Measurements from ENCODE around the gene GPR137C.

Gene GPR137C

DNA sequence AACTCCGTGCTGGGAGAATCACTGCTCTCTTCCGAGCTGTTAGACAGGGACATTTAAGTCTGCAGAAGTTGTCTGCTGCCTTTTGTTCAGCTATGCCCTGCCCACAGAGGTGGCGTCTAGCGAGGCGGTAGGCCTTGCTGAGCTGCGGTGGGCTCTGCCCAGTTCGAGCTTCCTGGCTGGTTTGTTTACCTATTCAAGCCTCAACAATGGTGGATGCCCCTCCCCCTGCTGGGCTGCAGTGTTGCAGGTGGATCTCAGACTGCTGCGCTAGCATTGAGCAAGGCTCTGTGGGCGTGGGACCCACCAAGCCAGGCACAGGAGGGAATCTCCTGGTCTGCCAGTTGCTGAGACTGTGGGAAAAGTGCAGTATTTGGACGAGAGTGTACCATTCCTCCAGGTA is 43.7 kb downstream of the GPR137C start:
- no peak for DNase-seq
- Histone ChIP-seq H3K27ac (no peak overlapping the region), H3K4me3 (no peak overlapping the region), H3K4me1 (no peaks in the 10 kb centered on the region), H3K9me3 (peaks cover 0 to 6% (median 4%) of the 10 kb centered on the region in 3 donors), H3K27me3 (no peaks in the 10 kb centered on the region), H3K36me3 (no peaks in the 10 kb centered on the region)
- TF ChIP-seq, protein P1, sequence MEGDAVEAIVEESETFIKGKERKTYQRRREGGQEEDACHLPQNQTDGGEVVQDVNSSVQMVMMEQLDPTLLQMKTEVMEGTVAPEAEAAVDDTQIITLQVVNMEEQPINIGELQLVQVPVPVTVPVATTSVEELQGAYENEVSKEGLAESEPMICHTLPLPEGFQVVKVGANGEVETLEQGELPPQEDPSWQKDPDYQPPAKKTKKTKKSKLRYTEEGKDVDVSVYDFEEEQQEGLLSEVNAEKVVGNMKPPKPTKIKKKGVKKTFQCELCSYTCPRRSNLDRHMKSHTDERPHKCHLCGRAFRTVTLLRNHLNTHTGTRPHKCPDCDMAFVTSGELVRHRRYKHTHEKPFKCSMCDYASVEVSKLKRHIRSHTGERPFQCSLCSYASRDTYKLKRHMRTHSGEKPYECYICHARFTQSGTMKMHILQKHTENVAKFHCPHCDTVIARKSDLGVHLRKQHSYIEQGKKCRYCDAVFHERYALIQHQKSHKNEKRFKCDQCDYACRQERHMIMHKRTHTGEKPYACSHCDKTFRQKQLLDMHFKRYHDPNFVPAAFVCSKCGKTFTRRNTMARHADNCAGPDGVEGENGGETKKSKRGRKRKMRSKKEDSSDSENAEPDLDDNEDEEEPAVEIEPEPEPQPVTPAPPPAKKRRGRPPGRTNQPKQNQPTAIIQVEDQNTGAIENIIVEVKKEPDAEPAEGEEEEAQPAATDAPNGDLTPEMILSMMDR (IDR thresholded peaks at IDR 0.05) = no peak
- intact Hi-C loops (cut with DNase I; ENCODE audit: low total_unique reads) = no loop called here

DNA sequence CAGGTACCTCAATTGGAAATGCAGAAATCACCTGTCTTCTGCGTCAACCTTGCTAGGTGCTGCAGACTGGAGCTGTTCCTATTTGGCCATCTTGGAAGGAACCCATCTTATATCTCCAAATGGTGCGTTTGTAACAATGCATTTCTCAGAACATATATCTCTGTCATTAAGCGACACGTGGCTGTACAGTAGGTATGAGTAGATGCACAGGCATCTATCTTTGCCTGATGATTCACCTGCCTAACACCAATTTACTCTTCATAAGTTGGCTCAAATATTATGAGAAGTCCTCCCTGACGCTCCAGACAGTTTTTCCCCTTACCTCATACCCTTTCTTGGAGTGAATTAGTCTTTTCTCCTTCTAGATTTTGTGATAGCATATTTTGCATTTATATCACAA is 44.2 kb downstream of the GPR137C start:
- DNase-seq = no peak
- no peaks in the 10 kb centered on the region for H3K27me3 ChIP-seq
- H3K9me3 ChIP-seq = peaks cover 0 to 6% (median 4%) of the 10 kb centered on the region in 3 donors
- no peaks in the 10 kb centered on the region for H3K4me1 ChIP-seq
- H3K27ac ChIP-seq = no peak overlapping the region
- H3K36me3 ChIP-seq = no peaks in the 10 kb centered on the region
- no peak overlapping the region for H3K4me3 ChIP-seq
- TF ChIP-seq, protein P1 (IDR thresholded peaks at IDR 0.05) = no peak
- intact Hi-C loops (cut with DNase I; ENCODE audit: low total_unique reads) = no loop called here

DNA sequence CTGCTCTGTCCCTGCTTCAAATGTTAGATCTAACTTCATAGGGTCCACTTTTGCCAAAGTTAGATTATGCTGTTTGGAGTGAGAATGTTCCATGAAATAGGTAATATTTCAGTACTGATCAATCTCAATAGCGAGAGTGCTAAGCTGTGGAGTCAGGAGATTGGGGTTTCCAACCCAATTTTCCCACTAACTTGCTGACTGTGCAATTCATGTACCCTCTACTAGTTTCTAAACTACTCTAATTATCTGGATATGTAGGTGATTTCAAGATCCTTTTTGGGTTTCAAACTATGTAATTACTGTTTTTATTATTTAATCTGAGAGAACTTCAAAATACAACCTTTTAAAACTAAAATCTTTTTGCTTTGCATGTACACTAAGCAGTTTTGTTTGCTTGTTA is 45.9 kb downstream of the GPR137C start:
- no peaks in the 10 kb centered on the region for H3K36me3 ChIP-seq
- intact Hi-C loops (cut with DNase I; ENCODE audit: low total_unique reads) = no loop called here
- DNase-seq = no peak
- H3K27ac ChIP-seq = no peak overlapping the region
- no peak overlapping the region for H3K4me3 ChIP-seq
- H3K27me3 ChIP-seq = no peaks in the 10 kb centered on the region
- H3K9me3 ChIP-seq = peaks cover 0 to 6% (median 4%) of the 10 kb centered on the region in 3 donors
- no peaks in the 10 kb centered on the region for H3K4me1 ChIP-seq
- TF ChIP-seq, protein P1 (IDR thresholded peaks at IDR 0.05) = no peak

DNA sequence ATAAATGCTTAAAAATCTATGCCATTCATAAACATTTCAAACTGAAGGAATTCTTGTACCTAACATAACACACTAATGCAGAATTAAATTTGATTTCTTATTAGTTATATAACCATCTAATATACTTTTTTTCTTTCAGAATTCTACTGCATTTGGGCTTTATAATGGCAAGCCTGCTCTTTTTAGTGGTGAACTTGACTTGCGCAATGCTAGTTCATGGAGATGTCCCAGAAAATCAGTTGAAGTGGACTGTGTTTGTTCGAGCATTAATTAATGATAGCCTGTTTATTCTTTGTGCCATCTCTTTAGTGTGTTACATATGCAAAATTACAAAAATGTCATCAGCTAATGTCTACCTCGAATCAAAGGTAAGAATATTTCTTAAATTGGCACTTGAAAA is 47.3 kb downstream of the GPR137C start:
- Histone ChIP-seq H3K27me3 (no peaks in the 10 kb centered on the region), H3K9me3 (peaks cover 0 to 8% (median 4%) of the 10 kb centered on the region in 3 donors), H3K27ac (no peak overlapping the region), H3K4me1 (no peaks in the 10 kb centered on the region), H3K4me3 (no peak overlapping the region), H3K36me3 (no peaks in the 10 kb centered on the region)
- intact Hi-C loops (cut with DNase I; ENCODE audit: low total_unique reads) = no loop called here
- DNase-seq = no peak
- TF ChIP-seq, protein P1 (IDR thresholded peaks at IDR 0.05) = no peak

DNA sequence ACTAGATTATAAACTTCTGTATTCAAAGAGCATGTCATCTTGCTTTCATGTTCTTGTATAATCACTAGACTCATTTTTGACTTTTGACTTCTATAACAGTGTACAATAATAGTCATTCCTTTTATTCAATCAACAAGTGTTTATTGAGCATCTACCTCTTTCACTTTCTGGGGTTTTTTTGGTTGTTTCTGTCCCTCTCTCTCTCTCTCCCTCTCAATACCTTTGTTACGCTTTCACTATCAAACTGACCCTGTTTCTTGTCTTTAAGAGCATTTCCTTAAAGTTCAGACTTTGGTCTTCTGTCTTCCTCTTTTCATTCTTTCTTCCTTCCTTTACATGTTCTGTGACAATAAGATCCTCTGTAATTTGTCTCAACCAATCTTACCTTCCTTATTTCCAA is 49.5 kb downstream of the GPR137C start:
- intact Hi-C loops (cut with DNase I; ENCODE audit: low total_unique reads) = no loop called here
- no peaks in the 10 kb centered on the region for H3K27me3 ChIP-seq
- TF ChIP-seq, protein P1 (IDR thresholded peaks at IDR 0.05) = no peak

DNA sequence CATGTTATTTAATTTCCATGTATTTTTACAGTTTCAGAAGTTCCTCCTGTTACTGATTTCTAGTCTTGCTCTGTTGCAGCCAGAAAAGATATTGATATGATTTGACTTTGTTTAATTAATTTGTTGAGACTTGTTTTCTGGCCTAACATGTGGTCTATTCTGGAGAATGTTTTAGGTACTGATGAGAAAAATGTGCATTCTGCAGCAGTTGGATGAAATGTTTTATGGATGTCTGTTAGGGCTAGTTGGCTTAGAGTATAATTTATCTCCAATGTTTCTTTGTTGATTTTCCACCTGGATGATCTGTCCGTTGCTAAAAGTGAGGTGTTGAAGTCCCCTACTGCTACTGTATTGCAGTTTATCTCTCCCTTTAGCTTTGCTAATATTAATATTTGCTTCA is 54.4 kb downstream of the GPR137C start:
- TF ChIP-seq, protein P1 (IDR thresholded peaks at IDR 0.05) = no peak
- Histone ChIP-seq H3K4me1 (no peaks in the 10 kb centered on the region), H3K9me3 (peaks cover 0 to 5% (median 0%) of the 10 kb centered on the region in 3 donors), H3K27me3 (no peaks in the 10 kb centered on the region), H3K27ac (no peak overlapping the region), H3K4me3 (no peak overlapping the region), H3K36me3 (no peaks in the 10 kb centered on the region)
- no peak for DNase-seq
- intact Hi-C loops (cut with DNase I; ENCODE audit: low total_unique reads) = no loop called here

More for the DNA sequence above, 49.5 kb downstream of the GPR137C start:
- Histone ChIP-seq H3K4me1 (no peaks in the 10 kb centered on the region), H3K4me3 (no peak overlapping the region), H3K9me3 (peaks cover 0 to 5% (median 0%) of the 10 kb centered on the region in 3 donors), H3K27ac (no peak overlapping the region), H3K36me3 (no peaks in the 10 kb centered on the region)
- no peak for DNase-seq
